BE2C (cell line): ENCODE data around the gene POLR3GL.

Experiments used
- DNase-seq: peaks from one replicate; pipeline ENCODE4 v3.0.0-alpha.2; 2020
- H3K27me3 ChIP-seq: fragments of 250-450 bp; sonication (Bioruptor Pico); 2 replicates; pipeline ENCODE4 v1.5.1; 2020; ENCODE audit warnings: mild to moderate bottlenecking
- H3K36me3 ChIP-seq: fragments of 250-450 bp; sonication (Bioruptor Pico); 2 replicates; pipeline ENCODE4 v1.5.1; 2020; ENCODE audit warnings: mild to moderate bottlenecking
- H3K4me1 ChIP-seq: fragments of 250-450 bp; sonication (Bioruptor Pico); 2 replicates; pipeline ENCODE4 v1.5.1; 2020
- H3K4me3 ChIP-seq: 2 replicates; pipeline ENCODE4 v1.5.1; 2011; ENCODE audit warnings: low read depth, low read length
- H3K9me3 ChIP-seq: fragments of 250-450 bp; sonication (Bioruptor Pico); 2 replicates; pipeline ENCODE4 v1.5.1; 2020
- TF ChIP-seq, protein P1 (sequence below): IDR thresholded peaks from 2 replicates; pipeline ENCODE4 v1.5.1; 2012; ENCODE audit warnings: mild to moderate bottlenecking, low read depth, low read length

The POLR3GL gene

DNA sequence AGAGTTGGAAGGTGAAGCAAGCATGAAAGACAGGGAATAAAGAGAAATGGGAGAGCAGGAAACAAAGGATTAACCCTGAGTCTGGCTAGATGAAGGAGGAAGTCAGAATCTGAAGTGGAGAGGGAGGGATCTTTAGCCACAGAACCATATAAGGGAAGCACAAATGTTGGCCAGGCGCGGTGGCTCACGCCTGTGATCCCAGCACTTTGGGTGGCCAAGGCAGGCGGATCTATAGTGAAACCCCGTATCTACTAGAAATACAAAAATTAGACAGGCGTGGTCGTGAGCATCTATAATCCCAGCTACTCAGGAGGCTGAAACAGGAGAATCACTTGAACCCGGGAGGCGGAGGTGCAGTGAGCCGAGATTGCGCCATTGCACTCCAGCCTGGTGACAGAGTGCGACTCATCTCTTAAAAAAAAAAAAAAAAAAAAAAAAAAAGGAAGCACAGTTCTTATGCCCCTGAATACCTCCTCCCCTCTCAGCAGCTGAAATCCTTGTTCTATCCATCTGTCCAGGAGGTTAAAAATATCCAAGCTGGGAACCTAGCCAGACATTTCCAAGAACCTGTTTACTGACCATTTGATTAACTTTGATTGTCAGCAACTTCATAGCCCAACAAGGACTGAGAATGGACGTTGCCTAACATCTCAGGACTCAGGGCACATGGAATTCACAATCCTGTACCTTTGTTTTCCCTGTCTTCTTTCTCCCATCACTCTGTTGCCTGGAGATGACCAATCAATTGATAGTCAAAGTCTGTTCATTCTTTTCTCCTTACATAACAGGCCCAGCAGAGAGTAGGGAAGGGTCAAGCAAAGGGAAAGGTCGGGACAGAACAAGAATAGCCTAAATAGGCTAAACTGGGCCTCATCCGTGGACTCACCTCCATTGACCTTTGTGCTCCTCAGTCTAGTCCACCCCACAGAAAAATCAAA, 21.3 kb downstream of the POLR3GL start:
- Histone ChIP-seq H3K4me1 (peaks cover 3% of the 10 kb centered on the region; the same call in 1 of the 2 replicates), H3K4me3 (no peak overlapping the region)
- TF ChIP-seq, protein P1, sequence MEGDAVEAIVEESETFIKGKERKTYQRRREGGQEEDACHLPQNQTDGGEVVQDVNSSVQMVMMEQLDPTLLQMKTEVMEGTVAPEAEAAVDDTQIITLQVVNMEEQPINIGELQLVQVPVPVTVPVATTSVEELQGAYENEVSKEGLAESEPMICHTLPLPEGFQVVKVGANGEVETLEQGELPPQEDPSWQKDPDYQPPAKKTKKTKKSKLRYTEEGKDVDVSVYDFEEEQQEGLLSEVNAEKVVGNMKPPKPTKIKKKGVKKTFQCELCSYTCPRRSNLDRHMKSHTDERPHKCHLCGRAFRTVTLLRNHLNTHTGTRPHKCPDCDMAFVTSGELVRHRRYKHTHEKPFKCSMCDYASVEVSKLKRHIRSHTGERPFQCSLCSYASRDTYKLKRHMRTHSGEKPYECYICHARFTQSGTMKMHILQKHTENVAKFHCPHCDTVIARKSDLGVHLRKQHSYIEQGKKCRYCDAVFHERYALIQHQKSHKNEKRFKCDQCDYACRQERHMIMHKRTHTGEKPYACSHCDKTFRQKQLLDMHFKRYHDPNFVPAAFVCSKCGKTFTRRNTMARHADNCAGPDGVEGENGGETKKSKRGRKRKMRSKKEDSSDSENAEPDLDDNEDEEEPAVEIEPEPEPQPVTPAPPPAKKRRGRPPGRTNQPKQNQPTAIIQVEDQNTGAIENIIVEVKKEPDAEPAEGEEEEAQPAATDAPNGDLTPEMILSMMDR, result no peak

DNA sequence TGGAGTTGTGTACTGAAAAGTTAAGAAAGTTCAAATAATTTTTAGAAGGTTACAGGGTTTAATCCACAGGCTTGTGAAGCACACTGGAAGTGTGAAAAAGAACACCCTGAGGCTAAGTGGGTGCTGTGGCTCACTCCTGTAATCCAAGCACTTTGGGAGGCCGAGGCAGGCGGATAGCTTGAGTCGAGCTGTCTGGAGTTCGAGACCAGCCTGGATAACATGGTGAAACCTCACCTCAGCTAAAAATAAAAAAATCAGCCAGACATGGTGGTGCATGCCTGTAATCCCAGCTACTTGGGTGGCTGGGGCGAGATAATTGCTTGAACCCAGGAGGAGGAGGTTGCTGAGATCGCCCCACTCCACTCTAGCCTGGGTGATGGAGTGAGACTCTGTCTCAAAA, 22.1 kb downstream of the POLR3GL start:
- H3K4me1 ChIP-seq, result peaks cover 3% of the 10 kb centered on the region; the same call in 1 of the 2 replicates
- H3K27me3 ChIP-seq, result no peaks in the 10 kb centered on the region
- TF ChIP-seq, protein P1, result no peak
- no peak overlapping the region for H3K4me3 ChIP-seq
- H3K36me3 ChIP-seq, result no peaks in the 10 kb centered on the region
- no peaks in the 10 kb centered on the region for H3K9me3 ChIP-seq
- DNase-seq, result no peak

More for the DNA sequence above, 21.3 kb downstream of the POLR3GL start:
- Histone ChIP-seq H3K9me3 (no peaks in the 10 kb centered on the region), H3K27me3 (no peaks in the 10 kb centered on the region), H3K36me3 (no peaks in the 10 kb centered on the region)
- DNase-seq, result no peak

- H3K4me3 ChIP-seq, result no peak overlapping the region
- H3K27me3 ChIP-seq, result no peaks in the 10 kb centered on the region
- TF ChIP-seq, protein P1, result no peak
- H3K9me3 ChIP-seq, result no peaks in the 10 kb centered on the region
- H3K4me1 ChIP-seq, result peaks cover 3% of the 10 kb centered on the region; the same call in 1 of the 2 replicates
- peaks cover 6% of the 10 kb centered on the region for H3K36me3 ChIP-seq
- no peak for DNase-seq
These were observed 23.4 kb downstream of the POLR3GL start for GRCh38 chr1:145987926-145988325.

DNA sequence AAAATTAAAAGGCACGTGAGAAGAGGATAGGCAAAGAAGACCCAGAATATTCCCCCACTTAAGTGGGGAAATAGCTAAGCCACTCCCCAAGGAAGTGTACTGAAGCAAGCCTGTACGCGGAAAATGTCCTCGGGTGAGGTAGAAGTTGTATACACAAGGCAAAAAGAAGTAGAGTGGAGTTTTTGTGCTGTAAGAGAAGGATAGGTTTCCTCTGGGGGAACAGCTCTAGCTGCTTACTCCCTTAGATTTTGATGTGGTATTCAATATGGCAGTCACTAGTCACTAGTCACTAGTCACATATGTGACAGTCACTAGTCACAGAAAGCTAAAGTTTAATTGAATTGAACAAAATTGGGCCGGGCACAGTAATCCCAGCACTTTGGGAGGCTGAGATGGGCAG, 24.3 kb downstream of the POLR3GL start:
- H3K27me3 ChIP-seq, result no peaks in the 10 kb centered on the region
- peaks cover 15% of the 10 kb centered on the region for H3K36me3 ChIP-seq
- H3K9me3 ChIP-seq, result no peaks in the 10 kb centered on the region
- no peak for DNase-seq
- TF ChIP-seq, protein P1, result no peak
- H3K4me3 ChIP-seq, result no peak overlapping the region
- H3K4me1 ChIP-seq, result peaks cover 3% of the 10 kb centered on the region; the same call in 1 of the 2 replicates

DNA sequence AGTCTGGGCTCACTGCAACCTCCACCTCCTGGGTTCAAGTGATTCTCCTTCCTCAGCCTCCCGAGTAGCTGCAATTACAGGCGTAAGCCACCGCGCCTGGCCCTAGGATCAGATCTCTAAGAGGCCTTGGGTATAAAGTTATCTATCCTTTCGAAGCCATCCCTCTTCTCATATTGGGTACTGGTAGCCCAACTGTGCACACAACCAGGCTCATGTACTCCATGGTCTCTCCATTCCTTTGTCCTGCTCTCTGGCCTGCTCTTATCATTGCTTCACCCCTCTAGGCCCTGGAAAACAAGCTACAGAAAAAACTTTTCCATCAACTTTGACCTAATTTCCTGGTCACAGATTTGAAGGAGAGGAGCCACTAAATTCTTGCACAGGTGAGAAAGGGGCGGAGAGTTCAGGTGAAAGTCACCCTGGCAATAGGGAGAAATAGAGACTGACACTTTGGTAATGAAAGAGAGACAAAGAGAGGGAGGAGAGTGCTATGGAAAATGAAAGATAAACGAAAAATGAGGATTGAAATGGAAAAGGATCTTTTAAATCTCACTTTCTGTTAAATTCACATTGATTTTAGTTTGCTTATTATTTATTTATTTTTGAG, 25.9 kb downstream of the POLR3GL start:
- TF ChIP-seq, protein P1, result no peak
- Histone ChIP-seq H3K27me3 (no peaks in the 10 kb centered on the region), H3K4me3 (no peak overlapping the region), H3K36me3 (peaks cover 31% of the 10 kb centered on the region), H3K4me1 (peaks cover 3% of the 10 kb centered on the region; the same call in 1 of the 2 replicates), H3K9me3 (no peaks in the 10 kb centered on the region)
- no peak for DNase-seq
